ENCODE measurements around the gene WDR7. TPM values are rescaled to one million over a fixed set of nuclear protein-coding genes. Genes with fewer than 3 reads are reported as not detected.

The WDR7 gene
- total and polyA plus RNA-seq, 2 experiments from 2014 or later: 7.0 to 14.8 TPM

DNA sequence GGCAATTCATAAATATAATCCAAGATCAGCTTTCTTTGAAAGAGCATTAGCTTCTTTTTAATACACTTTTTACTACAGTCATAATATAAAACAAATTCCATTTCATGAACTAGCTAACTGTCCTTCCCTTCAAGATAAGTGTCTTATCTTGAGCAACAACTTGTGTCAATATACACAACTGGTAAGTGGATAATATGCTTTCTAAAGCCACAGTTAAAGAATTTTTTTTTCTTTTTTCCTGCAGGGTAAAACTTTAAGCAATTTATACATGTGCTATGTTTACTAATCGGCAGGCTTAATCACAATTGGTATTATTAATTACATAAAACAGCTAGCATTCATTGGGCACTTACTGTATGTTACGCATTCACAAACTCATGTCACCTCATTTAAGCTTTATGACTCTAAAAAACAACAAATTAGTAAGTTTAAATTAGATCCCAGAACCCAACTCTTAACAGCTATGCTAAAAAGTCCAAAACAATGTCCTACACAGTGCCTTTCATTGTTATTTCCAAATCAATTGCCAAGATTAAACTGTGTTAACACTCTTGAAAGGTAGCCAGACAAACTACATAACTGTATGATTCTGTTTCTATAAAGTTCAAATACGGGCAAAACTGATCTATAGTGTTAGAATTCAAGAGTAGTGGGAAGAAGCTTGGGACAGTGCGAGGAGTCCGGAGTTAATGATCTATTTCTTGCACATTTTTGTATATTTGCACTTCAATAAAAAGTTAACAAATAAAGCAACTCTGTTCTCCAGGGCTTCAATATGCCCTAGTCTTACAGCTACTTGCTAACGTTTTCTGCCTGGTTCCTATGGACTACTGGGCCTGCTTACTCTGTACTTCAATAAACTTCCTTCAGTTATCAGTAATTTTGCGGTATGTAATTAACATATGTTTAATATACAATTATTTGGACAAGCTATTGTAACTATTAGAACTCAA is 18.8 kb upstream of the WDR7 start:
- no peaks in the 10 kb centered on the region for H3K36me3 ChIP-seq (ENCODE audit: insufficient read depth)
- Mint-ChIP-seq H3K4me1 (peaks cover 9% of the 10 kb centered on the region), H3K4me3 (no peak overlapping the region), H3K27ac (no peak overlapping the region), H3K36me3 (ENCODE audit: low read depth) (peaks cover 24% of the 10 kb centered on the region), H3K27me3 (ENCODE audit: insufficient read depth, low read depth, poor library complexity) (no peaks in the 10 kb centered on the region), H3K9me3 (no peaks in the 10 kb centered on the region)
- H4K20me1 ChIP-seq (replicated peaks; ENCODE audit: insufficient read depth): peaks cover 60% of the 10 kb centered on the region
- H2AFZ ChIP-seq: no peak overlapping the region
- no peaks in the 10 kb centered on the region for H3K27me3 ChIP-seq (ENCODE audit: insufficient read depth)
- no peak overlapping the region for H3K4me2 ChIP-seq
- TF ChIP-seq ETS1 (IDR thresholded peaks at IDR 0.05) (no peak), ZNF331 (CRISPR knock-in tag; IDR thresholded peaks at IDR 0.05; ENCODE audit: low read depth) (no peak), CTCF (conservative IDR thresholded peaks at IDR 0.05; ENCODE audit: low read depth in 2 of 2) (no peak), JUNB (IDR thresholded peaks at IDR 0.05; ENCODE audit: unreplicated experiment) (no peak), ZNF114 (CRISPR knock-in tag; IDR thresholded peaks at IDR 0.05) (no peak), STAT1 (IDR thresholded peaks at IDR 0.05; ENCODE audit: unreplicated experiment) (no peak), CREB1 (CRISPR knock-in tag; IDR thresholded peaks at IDR 0.05; ENCODE audit: low read depth) (no peak)
- TF ChIP-seq, protein P1, sequence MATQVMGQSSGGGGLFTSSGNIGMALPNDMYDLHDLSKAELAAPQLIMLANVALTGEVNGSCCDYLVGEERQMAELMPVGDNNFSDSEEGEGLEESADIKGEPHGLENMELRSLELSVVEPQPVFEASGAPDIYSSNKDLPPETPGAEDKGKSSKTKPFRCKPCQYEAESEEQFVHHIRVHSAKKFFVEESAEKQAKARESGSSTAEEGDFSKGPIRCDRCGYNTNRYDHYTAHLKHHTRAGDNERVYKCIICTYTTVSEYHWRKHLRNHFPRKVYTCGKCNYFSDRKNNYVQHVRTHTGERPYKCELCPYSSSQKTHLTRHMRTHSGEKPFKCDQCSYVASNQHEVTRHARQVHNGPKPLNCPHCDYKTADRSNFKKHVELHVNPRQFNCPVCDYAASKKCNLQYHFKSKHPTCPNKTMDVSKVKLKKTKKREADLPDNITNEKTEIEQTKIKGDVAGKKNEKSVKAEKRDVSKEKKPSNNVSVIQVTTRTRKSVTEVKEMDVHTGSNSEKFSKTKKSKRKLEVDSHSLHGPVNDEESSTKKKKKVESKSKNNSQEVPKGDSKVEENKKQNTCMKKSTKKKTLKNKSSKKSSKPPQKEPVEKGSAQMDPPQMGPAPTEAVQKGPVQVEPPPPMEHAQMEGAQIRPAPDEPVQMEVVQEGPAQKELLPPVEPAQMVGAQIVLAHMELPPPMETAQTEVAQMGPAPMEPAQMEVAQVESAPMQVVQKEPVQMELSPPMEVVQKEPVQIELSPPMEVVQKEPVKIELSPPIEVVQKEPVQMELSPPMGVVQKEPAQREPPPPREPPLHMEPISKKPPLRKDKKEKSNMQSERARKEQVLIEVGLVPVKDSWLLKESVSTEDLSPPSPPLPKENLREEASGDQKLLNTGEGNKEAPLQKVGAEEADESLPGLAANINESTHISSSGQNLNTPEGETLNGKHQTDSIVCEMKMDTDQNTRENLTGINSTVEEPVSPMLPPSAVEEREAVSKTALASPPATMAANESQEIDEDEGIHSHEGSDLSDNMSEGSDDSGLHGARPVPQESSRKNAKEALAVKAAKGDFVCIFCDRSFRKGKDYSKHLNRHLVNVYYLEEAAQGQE (IDR thresholded peaks at IDR 0.05; ENCODE audit: unreplicated experiment): no peak
- TF ChIP-seq, protein P2, sequence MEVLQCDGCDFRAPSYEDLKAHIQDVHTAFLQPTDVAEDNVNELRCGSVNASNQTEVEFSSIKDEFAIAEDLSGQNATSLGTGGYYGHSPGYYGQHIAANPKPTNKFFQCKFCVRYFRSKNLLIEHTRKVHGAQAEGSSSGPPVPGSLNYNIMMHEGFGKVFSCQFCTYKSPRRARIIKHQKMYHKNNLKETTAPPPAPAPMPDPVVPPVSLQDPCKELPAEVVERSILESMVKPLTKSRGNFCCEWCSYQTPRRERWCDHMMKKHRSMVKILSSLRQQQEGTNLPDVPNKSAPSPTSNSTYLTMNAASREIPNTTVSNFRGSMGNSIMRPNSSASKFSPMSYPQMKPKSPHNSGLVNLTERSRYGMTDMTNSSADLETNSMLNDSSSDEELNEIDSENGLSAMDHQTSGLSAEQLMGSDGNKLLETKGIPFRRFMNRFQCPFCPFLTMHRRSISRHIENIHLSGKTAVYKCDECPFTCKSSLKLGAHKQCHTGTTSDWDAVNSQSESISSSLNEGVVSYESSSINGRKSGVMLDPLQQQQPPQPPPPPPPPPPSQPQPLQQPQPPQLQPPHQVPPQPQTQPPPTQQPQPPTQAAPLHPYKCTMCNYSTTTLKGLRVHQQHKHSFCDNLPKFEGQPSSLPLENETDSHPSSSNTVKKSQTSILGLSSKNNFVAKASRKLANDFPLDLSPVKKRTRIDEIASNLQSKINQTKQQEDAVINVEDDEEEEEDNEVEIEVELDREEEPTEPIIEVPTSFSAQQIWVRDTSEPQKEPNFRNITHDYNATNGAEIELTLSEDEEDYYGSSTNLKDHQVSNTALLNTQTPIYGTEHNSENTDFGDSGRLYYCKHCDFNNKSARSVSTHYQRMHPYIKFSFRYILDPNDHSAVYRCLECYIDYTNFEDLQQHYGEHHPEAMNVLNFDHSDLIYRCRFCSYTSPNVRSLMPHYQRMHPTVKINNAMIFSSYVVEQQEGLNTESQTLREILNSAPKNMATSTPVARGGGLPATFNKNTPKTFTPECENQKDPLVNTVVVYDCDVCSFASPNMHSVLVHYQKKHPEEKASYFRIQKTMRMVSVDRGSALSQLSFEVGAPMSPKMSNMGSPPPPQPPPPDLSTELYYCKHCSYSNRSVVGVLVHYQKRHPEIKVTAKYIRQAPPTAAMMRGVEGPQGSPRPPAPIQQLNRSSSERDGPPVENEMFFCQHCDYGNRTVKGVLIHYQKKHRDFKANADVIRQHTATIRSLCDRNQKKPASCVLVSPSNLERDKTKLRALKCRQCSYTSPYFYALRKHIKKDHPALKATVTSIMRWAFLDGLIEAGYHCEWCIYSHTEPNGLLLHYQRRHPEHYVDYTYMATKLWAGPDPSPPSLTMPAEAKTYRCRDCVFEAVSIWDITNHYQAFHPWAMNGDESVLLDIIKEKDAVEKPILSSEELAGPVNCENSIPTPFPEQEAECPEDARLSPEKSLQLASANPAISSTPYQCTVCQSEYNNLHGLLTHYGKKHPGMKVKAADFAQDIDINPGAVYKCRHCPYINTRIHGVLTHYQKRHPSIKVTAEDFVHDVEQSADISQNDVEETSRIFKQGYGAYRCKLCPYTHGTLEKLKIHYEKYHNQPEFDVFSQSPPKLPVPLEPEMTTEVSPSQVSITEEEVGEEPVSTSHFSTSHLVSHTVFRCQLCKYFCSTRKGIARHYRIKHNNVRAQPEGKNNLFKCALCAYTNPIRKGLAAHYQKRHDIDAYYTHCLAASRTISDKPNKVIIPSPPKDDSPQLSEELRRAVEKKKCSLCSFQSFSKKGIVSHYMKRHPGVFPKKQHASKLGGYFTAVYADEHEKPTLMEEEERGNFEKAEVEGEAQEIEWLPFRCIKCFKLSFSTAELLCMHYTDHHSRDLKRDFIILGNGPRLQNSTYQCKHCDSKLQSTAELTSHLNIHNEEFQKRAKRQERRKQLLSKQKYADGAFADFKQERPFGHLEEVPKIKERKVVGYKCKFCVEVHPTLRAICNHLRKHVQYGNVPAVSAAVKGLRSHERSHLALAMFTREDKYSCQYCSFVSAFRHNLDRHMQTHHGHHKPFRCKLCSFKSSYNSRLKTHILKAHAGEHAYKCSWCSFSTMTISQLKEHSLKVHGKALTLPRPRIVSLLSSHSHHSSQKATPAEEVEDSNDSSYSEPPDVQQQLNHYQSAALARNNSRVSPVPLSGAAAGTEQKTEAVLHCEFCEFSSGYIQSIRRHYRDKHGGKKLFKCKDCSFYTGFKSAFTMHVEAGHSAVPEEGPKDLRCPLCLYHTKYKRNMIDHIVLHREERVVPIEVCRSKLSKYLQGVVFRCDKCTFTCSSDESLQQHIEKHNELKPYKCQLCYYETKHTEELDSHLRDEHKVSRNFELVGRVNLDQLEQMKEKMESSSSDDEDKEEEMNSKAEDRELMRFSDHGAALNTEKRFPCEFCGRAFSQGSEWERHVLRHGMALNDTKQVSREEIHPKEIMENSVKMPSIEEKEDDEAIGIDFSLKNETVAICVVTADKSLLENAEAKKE (CRISPR knock-in tag; IDR thresholded peaks at IDR 0.05): no peak
- H3K27ac ChIP-seq (ENCODE audit: low read depth): no peak overlapping the region
- peaks cover 100% of the 10 kb centered on the region for H3K79me2 ChIP-seq (replicated peaks; ENCODE audit: insufficient read depth)
- H3K4me1 ChIP-seq (ENCODE audit: insufficient read depth): peaks cover 12% of the 10 kb centered on the region; the same call in 1 of the 2 replicates
- no peak for ATAC-seq
- no peak overlapping the region for H3K4me3 ChIP-seq
- no peaks in the 10 kb centered on the region for H3F3A ChIP-seq (replicated peaks; ENCODE audit: low read depth)
- DNase-seq (ENCODE audit: low spot score): no peak
- no peaks in the 10 kb centered on the region for H3K9me2 ChIP-seq (ENCODE audit: insufficient read depth)
